ENCODE results near the gene RPL10A. TPM values are rescaled to one million over a fixed set of nuclear protein-coding genes. Genes with fewer than 3 reads are reported as not detected.

RPL10A gene
- polyA plus RNA-seq, 2 of the 4 experiments (the other 2 are of a cell fraction): 1,150 to 1,645 TPM

DNA sequence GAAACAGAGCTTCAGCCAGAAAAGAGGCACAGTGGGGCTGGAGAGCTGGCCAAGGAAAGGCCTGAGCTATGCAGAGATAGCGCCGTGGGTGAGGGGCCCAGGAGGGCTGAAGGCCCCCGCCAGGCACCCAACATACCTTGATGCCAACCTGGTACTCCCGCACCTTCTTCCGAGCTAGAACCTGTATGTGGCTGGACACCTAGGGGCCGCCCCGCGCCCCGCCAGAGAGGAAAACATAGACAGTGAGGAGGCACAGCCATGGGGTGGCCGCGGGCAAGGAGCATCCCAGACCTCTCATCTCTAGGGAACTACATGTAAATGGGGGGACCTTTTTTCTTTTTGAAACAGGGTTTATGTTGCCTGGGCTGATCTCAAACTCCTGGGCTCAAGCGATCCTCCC is 12.0 kb downstream of the RPL10A start:
- ATAC-seq (no peak), FAIRE-seq (no peak), DNase-seq (ENCODE audit: low read depth in 1 of 2, low spot score in 1 of 2) (no peak)
- ChIA-PET CTCF (no interaction called here), POLR2A (no interaction called here)
- 97% methylated on average over 12 of the region's 12 CpGs for WGBS (ENCODE audit: missing lambda C conversion rate)
- no peak overlapping the region for H3K4me3 ChIP-seq
- H3K4me1 ChIP-seq: peaks cover 6% of the 10 kb centered on the region
- no peak overlapping the region for H3K4me2 ChIP-seq
- TF ChIP-seq CHD2 (IDR thresholded peaks at IDR 0.05; ENCODE audit: low read length, partially characterized antibody): no peak
- TF ChIP-seq POLR2AphosphoS2 (conservative IDR thresholded peaks at IDR 0.05; ENCODE audit: low read length): no peak
- no peak for TF ChIP-seq TP53 (CRISPR knock-in tag; IDR thresholded peaks at IDR 0.05)
- TF ChIP-seq NFE2L2 (conservative IDR thresholded peaks at IDR 0.05; ENCODE audit: low read length): no peak
- no peak for TF ChIP-seq FOXS1 (CRISPR knock-in tag; IDR thresholded peaks at IDR 0.05)
- TF ChIP-seq ZNF302 (CRISPR knock-in tag; IDR thresholded peaks at IDR 0.05): no peak
- TF ChIP-seq FOSL2 (IDR thresholded peaks at IDR 0.05): no peak
- no peak for TF ChIP-seq FOSL2 (CRISPR knock-in tag; IDR thresholded peaks at IDR 0.05)
- TF ChIP-seq HMGXB4 (CRISPR knock-in tag; IDR thresholded peaks at IDR 0.05; ENCODE audit: borderline replicate concordance): no peak
- no peak for TF ChIP-seq CHD4 (IDR thresholded peaks at IDR 0.05; ENCODE audit: borderline replicate concordance)
- TF ChIP-seq HOXA7 (CRISPR knock-in tag; IDR thresholded peaks at IDR 0.05): no peak
- TF ChIP-seq CBX2 (IDR thresholded peaks at IDR 0.05; ENCODE audit: borderline replicate concordance, low read depth): no peak
- TF ChIP-seq, protein P1, sequence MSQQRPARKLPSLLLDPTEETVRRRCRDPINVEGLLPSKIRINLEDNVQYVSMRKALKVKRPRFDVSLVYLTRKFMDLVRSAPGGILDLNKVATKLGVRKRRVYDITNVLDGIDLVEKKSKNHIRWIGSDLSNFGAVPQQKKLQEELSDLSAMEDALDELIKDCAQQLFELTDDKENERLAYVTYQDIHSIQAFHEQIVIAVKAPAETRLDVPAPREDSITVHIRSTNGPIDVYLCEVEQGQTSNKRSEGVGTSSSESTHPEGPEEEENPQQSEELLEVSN (IDR thresholded peaks at IDR 0.05; ENCODE audit: borderline replicate concordance, low read depth): no peak
- no peaks in the 10 kb centered on the region for H3K9me3 ChIP-seq
- H3K27ac ChIP-seq: no peak overlapping the region

DNA sequence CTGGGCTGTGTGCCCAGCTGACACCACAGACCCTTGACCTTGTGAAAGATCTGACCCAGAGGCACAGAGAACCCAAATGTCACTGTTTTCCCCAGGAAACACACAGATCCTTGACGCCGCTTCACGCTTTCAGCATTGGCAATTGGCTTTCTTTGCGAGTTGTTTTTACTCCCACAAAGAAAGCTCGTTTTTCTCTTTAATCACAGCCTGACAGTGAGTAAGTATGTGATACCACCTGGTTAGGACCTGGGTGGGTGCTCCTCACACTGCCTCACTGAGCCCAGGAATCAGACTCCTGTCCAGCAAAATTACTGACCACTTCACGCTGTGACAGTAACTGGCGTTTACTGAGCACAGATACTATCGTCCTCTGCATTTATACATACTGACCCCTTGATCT is 13.0 kb downstream of the RPL10A start:
- CTCF ChIA-PET: interaction anchor here (1.2 kb wide), 1 partner anchor 16 kb away, joined by 4 read pairs; the partner anchor contains the start of gene TEAD3
- DNase-seq (ENCODE audit: low read depth in 1 of 2, low spot score in 1 of 2) (no peak), ATAC-seq (no peak), FAIRE-seq (no peak)
- Histone ChIP-seq H3K4me1 (peaks cover 16% of the 10 kb centered on the region), H3K9me3 (no peaks in the 10 kb centered on the region), H3K27ac (no peak overlapping the region), H3K4me2 (no peak overlapping the region), H3K4me3 (no peak overlapping the region)
- TF ChIP-seq EHF (CRISPR knock-in tag; IDR thresholded peaks at IDR 0.05): no peak
- no peak for TF ChIP-seq HMGXB4 (CRISPR knock-in tag; IDR thresholded peaks at IDR 0.05; ENCODE audit: borderline replicate concordance)
- no peak for TF ChIP-seq ELK1 (IDR thresholded peaks at IDR 0.05; ENCODE audit: low read depth, low read length)
- no peak for TF ChIP-seq RFX5 (IDR thresholded peaks at IDR 0.05)
- 84% methylated on average over 8 of the region's 8 CpGs for WGBS (ENCODE audit: missing lambda C conversion rate)
- POLR2A ChIA-PET: no interaction called here

GRCh38 chr6:35483062-35483461 is 14.9 kb downstream of the RPL10A start:
- Histone ChIP-seq H3K9me3 (no peaks in the 10 kb centered on the region), H3K4me1 (peaks cover 20% of the 10 kb centered on the region), H3K4me2 (no peak overlapping the region), H3K4me3 (no peak overlapping the region), H3K27ac (no peak overlapping the region)
- no peak for DNase-seq (ENCODE audit: low read depth in 1 of 2, low spot score in 1 of 2)
- ChIA-PET CTCF (interaction anchor here (1.1 kb wide), 1 partner anchor 9 kb away, joined by 4 read pairs; no protein-coding TSS in a partner anchor), POLR2A (no interaction called here)
- ATAC-seq: no peak
- 90% methylated on average over 4 of the region's 4 CpGs for WGBS (ENCODE audit: missing lambda C conversion rate)
- FAIRE-seq: no peak
- no peak for TF ChIP-seq HOXA7 (CRISPR knock-in tag; IDR thresholded peaks at IDR 0.05)
- no peak for TF ChIP-seq KDM5A (IDR thresholded peaks at IDR 0.05)
- TF ChIP-seq CHD2 (IDR thresholded peaks at IDR 0.05; ENCODE audit: low read length, partially characterized antibody): no peak
- TF ChIP-seq TP53 (CRISPR knock-in tag; IDR thresholded peaks at IDR 0.05): no peak
- no peak for TF ChIP-seq PBX3 (IDR thresholded peaks at IDR 0.05)
- no peak for TF ChIP-seq EHMT2 (IDR thresholded peaks at IDR 0.05; ENCODE audit: low read depth)
- TF ChIP-seq ZNF302 (CRISPR knock-in tag; IDR thresholded peaks at IDR 0.05): no peak
- TF ChIP-seq MAZ (IDR thresholded peaks at IDR 0.05; ENCODE audit: borderline replicate concordance, low read depth, low read length): no peak
- TF ChIP-seq, protein P2, sequence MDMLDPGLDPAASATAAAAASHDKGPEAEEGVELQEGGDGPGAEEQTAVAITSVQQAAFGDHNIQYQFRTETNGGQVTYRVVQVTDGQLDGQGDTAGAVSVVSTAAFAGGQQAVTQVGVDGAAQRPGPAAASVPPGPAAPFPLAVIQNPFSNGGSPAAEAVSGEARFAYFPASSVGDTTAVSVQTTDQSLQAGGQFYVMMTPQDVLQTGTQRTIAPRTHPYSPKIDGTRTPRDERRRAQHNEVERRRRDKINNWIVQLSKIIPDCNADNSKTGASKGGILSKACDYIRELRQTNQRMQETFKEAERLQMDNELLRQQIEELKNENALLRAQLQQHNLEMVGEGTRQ (IDR thresholded peaks at IDR 0.05): no peak
- no peak for TF ChIP-seq HDAC2 (IDR thresholded peaks at IDR 0.05)
- TF ChIP-seq RFX5 (IDR thresholded peaks at IDR 0.05): no peak
- TF ChIP-seq SREBF2 (IDR thresholded peaks at IDR 0.05): no peak
- TF ChIP-seq PHF8 (IDR thresholded peaks at IDR 0.05; ENCODE audit: borderline replicate concordance, low read depth): no peak
- no peak for TF ChIP-seq FOSL2 (IDR thresholded peaks at IDR 0.05)
- no peak for TF ChIP-seq FOSL2 (CRISPR knock-in tag; IDR thresholded peaks at IDR 0.05)
- no peak for TF ChIP-seq BHLHE40 (IDR thresholded peaks at IDR 0.05; ENCODE audit: low read depth, low read length)
- TF ChIP-seq POLR2AphosphoS2 (conservative IDR thresholded peaks at IDR 0.05; ENCODE audit: low read length): no peak
- no peak for TF ChIP-seq CHD4 (IDR thresholded peaks at IDR 0.05; ENCODE audit: borderline replicate concordance)
- no peak for TF ChIP-seq ESRRA (IDR thresholded peaks at IDR 0.05; ENCODE audit: borderline replicate concordance, low read length)
- TF ChIP-seq SMC3 (IDR thresholded peaks at IDR 0.05): no peak

All from A549 (cell line).